Subcutaneous adipose tissue (tissue), 4 donors: ENCODE results near the gene AUTS2. TPM values are rescaled to one million over a fixed set of nuclear protein-coding genes. Genes with fewer than 3 reads are reported as not detected.

ENCODE experiments used
- CTCF ChIP-seq: fragments of 450-650 bp; IDR thresholded peaks from one replicate; pipeline ENCODE4 v1.5.1; 2016; ENCODE audit warnings: low read depth, mild to moderate bottlenecking, control low read depth, antibody characterized with exemption, moderate library complexity
- total RNA-seq, 4 donors: library from RNA; depleted of rRNA; stranded (reverse); fragments of >200 nt; gene quantifications; one replicate each; pipeline ENCODE4 v1.1.0, GENCODE V29; 2016

AUTS2 gene
- total RNA-seq, 4 donors from 2014 or later, result 22.4 to 46.9 (median 27.4) TPM

DNA sequence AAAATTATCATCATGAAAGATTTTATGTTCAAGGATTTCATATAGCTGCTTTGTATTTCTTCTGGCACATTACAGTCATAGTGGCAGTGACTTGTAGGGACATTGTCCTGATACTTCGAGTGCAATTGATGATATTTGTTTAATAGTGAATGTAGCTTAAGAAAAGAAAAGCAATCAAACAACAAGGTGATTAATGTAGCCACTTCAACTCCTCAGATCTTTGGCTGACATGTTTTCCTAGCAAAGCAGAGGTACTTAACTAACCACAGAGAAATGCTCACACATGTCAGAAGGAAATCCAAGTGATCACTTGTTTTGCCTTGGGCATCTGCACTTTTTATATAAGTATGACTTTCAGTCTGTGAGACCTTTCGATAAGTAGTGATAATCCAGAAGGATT, 470.3 kb downstream of the AUTS2 start:
- no peak for TF ChIP-seq CTCF

GRCh38 chr7:70069977-70070376, 471.7 kb downstream of the AUTS2 start:
- no peak for TF ChIP-seq CTCF

DNA sequence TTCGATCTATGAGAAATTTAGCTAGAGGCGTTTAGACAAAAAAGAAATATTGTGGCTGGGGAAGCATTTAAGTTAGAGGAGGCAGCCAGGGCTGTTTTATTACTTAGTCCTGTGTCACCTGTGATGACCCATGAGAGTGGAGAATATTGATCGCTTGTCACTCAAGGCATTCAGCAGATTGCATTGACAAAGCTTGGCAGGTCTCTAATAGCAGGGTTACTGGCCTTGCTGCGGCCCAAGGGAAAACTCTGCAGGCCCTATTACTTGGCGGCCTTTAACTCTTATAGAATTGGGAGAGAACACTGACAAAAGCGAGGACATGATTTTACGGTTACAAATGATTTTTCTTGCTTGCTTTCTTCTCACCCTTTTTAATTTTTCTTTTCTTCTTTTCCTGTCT, 473.5 kb downstream of the AUTS2 start:
- no peak for TF ChIP-seq CTCF

- no peak for TF ChIP-seq CTCF
Observed at GRCh38 chr7:70072220-70072619, 473.9 kb downstream of the AUTS2 start.

DNA sequence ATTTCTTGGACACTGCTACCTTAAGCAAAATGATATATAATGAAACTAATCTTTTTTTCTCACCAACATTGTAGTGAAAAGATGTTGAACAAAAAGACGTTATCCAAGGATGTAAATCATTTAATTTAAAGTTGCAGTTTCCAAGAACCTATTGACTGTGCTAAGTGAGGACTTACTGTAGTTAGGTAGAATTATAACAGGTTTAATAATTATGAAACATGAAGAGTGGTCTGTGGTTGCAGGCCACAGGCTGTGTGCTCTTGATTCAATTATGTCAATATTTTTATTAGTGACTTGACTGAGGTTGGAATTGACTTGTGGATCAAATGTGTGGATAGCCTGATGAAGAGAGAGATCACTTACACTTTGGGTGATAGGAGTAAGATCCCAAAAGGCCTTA, 478.1 kb downstream of the AUTS2 start:
- TF ChIP-seq CTCF, result no peak

GRCh38 chr7:70082099-70082611, 483.9 kb downstream of the AUTS2 start:
- no peak for TF ChIP-seq CTCF

GRCh38 chr7:70091362-70091761, 493.1 kb downstream of the AUTS2 start:
- no peak for TF ChIP-seq CTCF
